Effector memory CD4-positive, alpha-beta T cell (primary cell): ENCODE data around the gene NAA20.
A peak's percentile ranks its signal among the peaks of the same experiment; 100 is the strongest.
"Not testable (repeated sequence)": the region's sequence is repeated elsewhere in the genome, so short reads cannot be mapped to it uniquely, and the experiment has no call there.

Experiments
- DNase-seq, 3 donors: peaks; one replicate each; pipeline ENCODE4 v3.0.0-alpha.2; 2020
- H3K27ac ChIP-seq: 2 replicates; pipeline ENCODE4 v1.7.0; 2013; ENCODE audit warnings: mild to moderate bottlenecking, low read length, moderate library complexity; ENCODE audit not compliant: insufficient read depth, poor library complexity, severe bottlenecking
- H3K27me3 ChIP-seq: replicated peaks from 2 replicates; pipeline ENCODE4 v1.7.0; 2013; ENCODE audit warnings: mild to moderate bottlenecking, low read length; ENCODE audit not compliant: insufficient read depth, control insufficient read depth, poor library complexity, severe bottlenecking
- H3K36me3 ChIP-seq: 2 replicates; pipeline ENCODE4 v1.7.0; 2013; ENCODE audit warnings: mild to moderate bottlenecking, low read length, moderate library complexity; ENCODE audit not compliant: control insufficient read depth, insufficient read depth
- H3K4me1 ChIP-seq: 2 replicates; pipeline ENCODE4 v1.7.0; 2013; ENCODE audit warnings: low read length, mild to moderate bottlenecking; ENCODE audit not compliant: control insufficient read depth, insufficient read depth, poor library complexity, severe bottlenecking
- H3K4me3 ChIP-seq: 2 replicates; pipeline ENCODE4 v1.7.0; 2013; ENCODE audit warnings: low read length, low read depth, mild to moderate bottlenecking; ENCODE audit not compliant: insufficient read depth, poor library complexity, severe bottlenecking
- H3K9me3 ChIP-seq: 2 replicates; pipeline ENCODE4 v1.7.0; 2013; ENCODE audit warnings: mild to moderate bottlenecking, low read length, moderate library complexity; ENCODE audit not compliant: control insufficient read depth

NAA20 gene

DNA sequence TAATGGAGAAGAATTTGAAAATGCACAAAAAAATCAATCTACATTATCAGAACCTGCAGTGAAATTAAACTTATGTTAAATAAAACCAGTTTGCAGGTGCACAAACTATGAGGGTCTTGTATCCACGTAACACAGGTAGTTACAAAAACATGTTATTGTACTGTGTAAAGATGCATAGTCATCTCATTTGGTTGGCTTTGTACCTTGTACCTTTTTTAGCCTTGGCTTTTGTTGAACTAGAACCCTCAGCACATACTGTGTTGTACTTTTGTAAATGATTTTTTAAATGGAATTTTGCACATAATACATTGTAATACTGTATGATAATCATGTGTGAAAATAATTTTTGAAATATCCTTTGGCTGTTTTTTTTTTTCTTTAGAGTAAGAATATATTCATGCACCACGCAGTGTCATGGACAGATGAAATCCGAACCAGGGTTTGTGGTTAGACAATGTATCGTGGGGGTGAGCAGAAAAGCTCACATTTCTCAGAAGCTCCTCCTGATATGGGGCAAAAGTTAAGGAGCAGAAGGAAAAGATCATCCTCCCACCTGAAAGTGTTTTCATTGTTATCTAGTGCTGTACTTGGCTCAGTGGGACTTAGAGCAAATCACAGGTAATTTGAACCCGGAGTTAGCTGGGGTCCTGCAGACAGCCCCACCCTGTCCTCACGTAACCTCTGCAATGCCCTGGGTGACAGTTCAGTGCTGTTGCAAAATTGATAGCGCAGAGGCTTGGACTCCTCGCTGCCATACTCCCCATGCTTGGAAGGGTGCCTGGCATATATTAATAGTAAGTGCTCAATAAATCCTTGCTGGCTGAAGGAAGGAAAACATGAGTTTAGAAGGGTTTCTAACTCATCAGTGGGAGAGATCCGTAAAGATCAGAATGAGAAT lies 14.8 kb upstream of the NAA20 start:
- no peaks in the 10 kb centered on the region for H3K9me3 ChIP-seq
- H3K27ac ChIP-seq = no peak overlapping the region
- no peaks in the 10 kb centered on the region for H3K4me1 ChIP-seq
- H3K4me3 ChIP-seq = no peak overlapping the region
- no peak for DNase-seq
- peaks cover 7% of the 10 kb centered on the region for H3K27me3 ChIP-seq
- no peaks in the 10 kb centered on the region for H3K36me3 ChIP-seq

GRCh38 chr20:20003031-20003954 lies 13.9 kb upstream of the NAA20 start:
- no peaks in the 10 kb centered on the region for H3K36me3 ChIP-seq
- no peak for DNase-seq
- peaks cover 7% of the 10 kb centered on the region for H3K27me3 ChIP-seq
- H3K4me3 ChIP-seq = no peak overlapping the region
- no peaks in the 10 kb centered on the region for H3K9me3 ChIP-seq
- H3K27ac ChIP-seq = no peak overlapping the region
- no peaks in the 10 kb centered on the region for H3K4me1 ChIP-seq

- H3K27ac ChIP-seq, H3K4me3 ChIP-seq: not testable (repeated sequence)
Observed at GRCh38 chr20:20003955-20004322, 13.2 kb upstream of the NAA20 start.

GRCh38 chr20:20005342-20005741 lies 11.8 kb upstream of the NAA20 start:
- Histone ChIP-seq H3K27ac (no peak overlapping the region), H3K4me3 (no peak overlapping the region), H3K36me3 (no peaks in the 10 kb centered on the region)

More at GRCh38 chr20:20003955-20004322, 13.2 kb upstream of the NAA20 start:
- not testable (repeated sequence) for H3K27me3 ChIP-seq, H3K9me3 ChIP-seq, DNase-seq, H3K4me1 ChIP-seq, H3K36me3 ChIP-seq

GRCh38 chr20:20009784-20010253 lies 7.3 kb upstream of the NAA20 start:
- no peak overlapping the region for H3K4me3 ChIP-seq
- no peaks in the 10 kb centered on the region for H3K4me1 ChIP-seq
- H3K9me3 ChIP-seq = no peaks in the 10 kb centered on the region
- DNase-seq = no peak
- H3K36me3 ChIP-seq = no peaks in the 10 kb centered on the region
- H3K27me3 ChIP-seq = peaks cover 7% of the 10 kb centered on the region
- H3K27ac ChIP-seq = no peak overlapping the region

More at GRCh38 chr20:20005342-20005741, 11.8 kb upstream of the NAA20 start:
- DNase-seq = no peak
- Histone ChIP-seq H3K27me3 (peaks cover 7% of the 10 kb centered on the region), H3K4me1 (no peaks in the 10 kb centered on the region), H3K9me3 (no peaks in the 10 kb centered on the region)

DNA sequence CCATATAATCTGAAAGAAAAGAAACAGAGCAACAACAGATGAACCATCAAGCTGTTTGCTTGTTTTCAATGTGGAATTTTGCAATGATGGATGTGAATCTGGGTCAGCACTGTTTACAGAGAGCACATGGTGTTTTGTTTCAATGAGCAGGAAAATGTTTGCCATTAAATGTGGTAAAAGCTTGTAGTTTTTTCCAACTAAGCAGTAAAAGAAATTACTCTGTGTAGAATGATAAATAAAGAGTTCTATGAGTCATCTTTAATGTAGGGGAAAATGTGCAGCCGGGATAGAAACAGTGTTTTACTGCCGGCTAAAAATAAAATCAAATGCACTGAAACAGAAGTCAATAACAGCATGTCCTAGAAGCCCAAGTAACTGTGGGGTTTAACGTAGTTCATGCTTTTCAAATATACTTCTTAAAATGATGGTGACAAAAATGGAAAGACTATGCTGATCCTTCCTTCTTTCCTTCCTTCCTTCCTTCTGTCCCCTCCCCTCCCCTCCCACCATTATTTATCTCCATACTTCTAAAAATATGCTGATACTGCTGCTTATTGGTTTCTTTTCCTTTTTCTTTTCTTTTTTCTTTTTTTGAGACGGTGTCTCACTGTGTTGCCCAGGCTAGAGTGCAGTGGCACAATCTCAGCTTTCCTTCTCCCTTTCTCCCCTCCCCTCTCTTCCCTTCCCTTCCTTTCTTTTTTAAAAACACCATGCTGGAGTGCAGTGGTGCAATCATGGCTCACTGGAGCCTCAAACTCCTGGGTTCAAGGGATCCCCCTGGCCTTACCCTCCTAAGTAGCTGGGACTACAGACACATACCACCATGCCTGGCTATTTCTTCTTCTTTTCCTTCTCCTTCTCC lies 6.3 kb upstream of the NAA20 start:
- no peak overlapping the region for H3K4me3 ChIP-seq
- no peaks in the 10 kb centered on the region for H3K4me1 ChIP-seq
- H3K36me3 ChIP-seq = no peaks in the 10 kb centered on the region
- no peaks in the 10 kb centered on the region for H3K9me3 ChIP-seq
- DNase-seq = no peak
- no peaks in the 10 kb centered on the region for H3K27me3 ChIP-seq
- H3K27ac ChIP-seq = no peak overlapping the region

DNA sequence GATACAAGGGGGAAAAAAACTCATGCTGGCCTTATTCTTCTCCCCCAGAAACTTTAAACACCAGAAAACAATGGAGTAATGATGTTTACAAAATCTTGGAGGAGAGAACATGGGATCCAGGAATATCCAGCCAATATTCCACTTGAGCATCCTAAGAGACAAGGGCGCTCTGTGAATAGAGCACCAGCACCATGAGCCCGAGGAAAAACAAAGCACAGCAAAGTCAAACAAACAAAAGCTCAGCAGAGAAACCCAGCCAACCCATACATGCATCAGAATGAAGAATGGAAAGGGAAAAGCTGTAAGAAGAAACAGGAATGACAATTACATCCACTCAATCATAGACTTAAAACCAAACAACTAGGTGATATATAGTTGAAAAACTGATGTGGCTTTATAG lies 4.6 kb upstream of the NAA20 start:
- Histone ChIP-seq H3K4me3 (no peak overlapping the region), H3K27me3 (no peaks in the 10 kb centered on the region), H3K9me3 (no peaks in the 10 kb centered on the region), H3K4me1 (peaks cover 3% of the 10 kb centered on the region), H3K36me3 (no peaks in the 10 kb centered on the region), H3K27ac (no peak overlapping the region)
- no peak for DNase-seq

- Histone ChIP-seq H3K4me3 (no peak overlapping the region), H3K9me3 (no peaks in the 10 kb centered on the region), H3K36me3 (no peaks in the 10 kb centered on the region), H3K27me3 (no peaks in the 10 kb centered on the region), H3K4me1 (peaks cover 15% of the 10 kb centered on the region), H3K27ac (no peak overlapping the region)
- no peak for DNase-seq
Observed at GRCh38 chr20:20014659-20015058, 2.5 kb upstream of the NAA20 start.

GRCh38 chr20:20017844-20018185 lies 653 bp downstream of the NAA20 start:
- no peaks in the 10 kb centered on the region for H3K27me3 ChIP-seq
- peak overlapping the region; percentile 91 for H3K4me3 ChIP-seq
- no peaks in the 10 kb centered on the region for H3K36me3 ChIP-seq
- no peaks in the 10 kb centered on the region for H3K9me3 ChIP-seq
- peak overlapping the region; percentile 76 for H3K27ac ChIP-seq
- no peak for DNase-seq
- peaks cover 15% of the 10 kb centered on the region for H3K4me1 ChIP-seq
